Measurements from ENCODE around the gene SLC22A6. TPM values are rescaled to one million over a fixed set of nuclear protein-coding genes. Genes with fewer than 3 reads are reported as not detected.
"Not testable (repeated sequence)": the region's sequence is repeated elsewhere in the genome, so short reads cannot be mapped to it uniquely, and the experiment has no call there.

SLC22A6 gene
- total RNA-seq, 1 donor from 2014 or later, result not detected

DNA sequence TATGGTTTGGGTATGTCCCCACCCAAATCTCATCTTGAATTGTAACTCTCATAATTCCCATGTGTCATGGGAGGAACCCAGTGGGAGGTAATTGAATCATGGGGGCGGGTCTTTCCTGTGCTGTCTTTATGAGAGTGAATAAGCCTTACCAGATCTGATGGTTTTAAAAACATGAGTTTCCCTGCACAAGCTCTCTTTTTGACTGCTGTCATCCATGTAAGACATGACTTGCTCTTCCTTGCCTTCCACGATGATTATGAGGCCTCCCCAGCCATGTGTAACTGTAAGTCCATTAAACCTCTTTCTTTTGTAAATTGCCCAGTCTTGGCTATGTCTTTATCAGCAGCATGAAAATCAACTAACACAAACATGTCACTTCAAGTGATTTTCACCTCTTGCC, 47.2 kb downstream of the SLC22A6 start:
- DNase-seq (ENCODE audit: low spot score); H3K4me1 Mint-ChIP-seq (ENCODE audit: low read depth); H3K4me3 Mint-ChIP-seq (ENCODE audit: low read depth); H3K36me3 Mint-ChIP-seq (ENCODE audit: low read depth); intact Hi-C loops (cut with micrococcal nuclease); H3K9me3 Mint-ChIP-seq; H3K27me3 Mint-ChIP-seq (ENCODE audit: low read depth); H3K27ac Mint-ChIP-seq: not testable (repeated sequence)

DNA sequence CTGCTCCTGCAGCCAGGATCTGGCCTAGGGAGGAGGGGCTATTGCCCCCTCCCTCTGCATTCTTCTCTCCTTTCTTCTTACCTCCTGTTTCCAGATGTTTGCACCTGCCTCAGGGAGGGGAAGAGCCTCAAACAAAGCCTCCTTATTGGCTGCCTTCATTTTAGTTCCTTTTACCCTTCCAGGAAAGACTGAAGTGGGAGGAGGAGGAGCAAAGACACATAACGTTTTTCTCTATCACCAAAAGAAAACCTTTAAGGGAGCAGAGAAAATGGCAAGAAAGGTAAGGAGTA, 50.3 kb downstream of the SLC22A6 start:
- no peak for DNase-seq (ENCODE audit: low spot score)
- no peak overlapping the region for H3K27ac Mint-ChIP-seq

DNA sequence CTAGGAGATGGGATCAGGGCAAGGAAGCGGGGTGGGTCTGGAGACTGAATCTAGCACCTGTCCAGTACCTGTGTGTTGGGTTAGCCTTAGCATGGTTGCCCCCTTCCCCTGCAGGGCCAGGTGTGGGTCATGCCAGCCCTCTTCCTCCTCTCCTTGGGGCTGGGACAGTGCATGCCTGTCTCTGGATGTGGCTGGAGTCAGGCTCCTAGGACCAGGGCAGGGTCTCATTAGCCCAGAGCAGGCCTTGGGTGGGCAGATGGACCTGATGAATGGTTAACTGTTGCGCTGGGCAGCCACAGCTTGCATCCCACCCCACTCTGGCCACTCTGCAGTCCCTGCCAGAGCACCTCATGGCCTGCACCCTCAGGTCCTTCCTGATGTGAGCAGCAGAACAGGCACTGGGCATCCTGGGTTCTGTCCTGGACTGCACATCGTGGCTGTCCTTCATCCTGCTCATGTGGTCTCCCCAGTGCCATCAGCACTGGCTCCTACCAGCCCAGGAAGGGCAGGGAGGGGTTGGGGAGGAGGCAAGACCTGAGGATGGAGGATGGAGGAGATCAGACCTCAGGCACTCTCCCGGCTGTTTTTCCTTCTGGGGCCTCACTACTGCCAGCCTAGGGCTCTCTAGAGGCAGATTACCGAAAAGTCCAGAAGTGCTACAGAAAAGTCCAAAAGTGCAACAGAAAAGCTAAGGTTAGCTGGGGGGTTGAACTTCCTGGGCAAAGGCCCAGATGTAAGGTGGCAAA, 50.8 kb downstream of the SLC22A6 start:
- peaks cover 9% of the 10 kb centered on the region for H3K9me3 Mint-ChIP-seq
- no peaks in the 10 kb centered on the region for H3K36me3 Mint-ChIP-seq (ENCODE audit: low read depth)
- peaks cover 8% of the 10 kb centered on the region for H3K4me1 Mint-ChIP-seq (ENCODE audit: low read depth)
- H3K27me3 Mint-ChIP-seq (ENCODE audit: low read depth), result peaks cover 27% of the 10 kb centered on the region
- no peak overlapping the region for H3K27ac Mint-ChIP-seq
- DNase-seq (ENCODE audit: low spot score), result no peak
- no peak overlapping the region for H3K4me3 Mint-ChIP-seq (ENCODE audit: low read depth)
- intact Hi-C loops (cut with micrococcal nuclease), result no loop called here

More for the DNA sequence above, 50.3 kb downstream of the SLC22A6 start:
- H3K4me1 Mint-ChIP-seq (ENCODE audit: low read depth), result peaks cover 8% of the 10 kb centered on the region
- intact Hi-C loops (cut with micrococcal nuclease), result no loop called here
- peaks cover 9% of the 10 kb centered on the region for H3K9me3 Mint-ChIP-seq
- H3K4me3 Mint-ChIP-seq (ENCODE audit: low read depth), result no peak overlapping the region
- H3K36me3 Mint-ChIP-seq (ENCODE audit: low read depth), result no peaks in the 10 kb centered on the region
- peaks cover 23% of the 10 kb centered on the region for H3K27me3 Mint-ChIP-seq (ENCODE audit: low read depth)

DNA sequence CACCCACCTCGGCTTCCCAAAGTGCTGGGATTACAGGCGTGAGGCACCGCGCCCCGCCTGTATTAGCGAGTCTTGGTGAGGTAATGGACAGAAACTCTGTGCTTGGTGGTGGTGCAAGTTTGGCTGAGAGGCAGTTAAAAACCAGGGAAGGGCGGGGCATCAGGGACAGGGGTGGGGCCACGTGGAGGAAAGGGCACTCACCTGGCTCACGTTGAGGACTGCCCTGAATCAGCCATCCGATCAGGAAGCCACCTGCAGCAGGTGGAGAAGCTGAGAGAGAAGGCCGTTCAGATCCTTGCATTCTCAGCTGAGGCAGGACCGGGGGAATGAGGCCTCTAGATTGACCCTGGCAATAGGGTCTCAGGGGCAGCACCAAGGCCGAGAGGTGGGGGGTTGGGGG, 51.5 kb downstream of the SLC22A6 start:
- DNase-seq (ENCODE audit: low spot score), result no peak
- H3K4me3 Mint-ChIP-seq (ENCODE audit: low read depth), result no peak overlapping the region
- H3K27ac Mint-ChIP-seq, result no peak overlapping the region
- peaks cover 9% of the 10 kb centered on the region for H3K9me3 Mint-ChIP-seq
- no peaks in the 10 kb centered on the region for H3K36me3 Mint-ChIP-seq (ENCODE audit: low read depth)
- intact Hi-C loops (cut with micrococcal nuclease), result no loop called here
- peaks cover 8% of the 10 kb centered on the region for H3K4me1 Mint-ChIP-seq (ENCODE audit: low read depth)
- peaks cover 33% of the 10 kb centered on the region for H3K27me3 Mint-ChIP-seq (ENCODE audit: low read depth)

DNA sequence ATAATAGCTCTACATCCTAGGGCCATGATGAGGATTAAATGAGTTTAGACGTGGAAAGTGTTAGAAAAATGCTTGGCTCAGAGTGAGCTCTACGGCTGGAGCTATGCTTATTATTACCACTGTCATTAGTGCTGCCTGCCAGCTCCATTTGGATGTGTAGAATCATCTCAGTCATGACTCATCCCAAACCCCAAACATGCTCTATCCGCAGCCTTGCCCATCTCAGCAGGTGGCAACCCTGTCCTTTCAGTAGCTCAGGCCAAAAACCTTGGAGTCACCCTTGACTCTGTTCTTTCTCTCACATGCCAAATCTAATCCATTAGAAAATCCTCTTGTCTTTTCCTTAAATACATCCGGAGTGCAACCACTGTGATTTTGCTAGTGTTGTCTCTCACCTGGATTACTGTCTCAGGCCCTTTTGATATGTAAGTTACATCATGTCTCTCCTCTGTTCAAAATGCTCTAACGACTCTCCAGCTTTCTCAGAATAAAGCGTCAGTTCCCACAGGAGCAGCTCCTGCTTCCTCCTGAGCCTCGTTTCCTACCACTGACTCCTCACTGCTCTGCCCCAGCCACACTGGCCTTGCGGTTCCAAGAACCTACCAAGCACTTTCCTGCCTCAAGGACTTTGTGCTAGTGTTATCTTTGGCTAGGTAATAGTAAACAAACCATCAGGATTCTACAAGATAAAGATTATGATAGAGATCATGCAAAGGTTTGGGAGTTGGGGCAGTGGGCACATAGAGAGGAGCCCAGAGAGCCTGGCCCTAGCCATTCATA, 53.1 kb downstream of the SLC22A6 start:
- Mint-ChIP-seq H3K4me3 (ENCODE audit: low read depth) (no peak overlapping the region), H3K4me1 (ENCODE audit: low read depth) (no peaks in the 10 kb centered on the region), H3K36me3 (ENCODE audit: low read depth) (no peaks in the 10 kb centered on the region), H3K9me3 (no peaks in the 10 kb centered on the region), H3K27me3 (ENCODE audit: low read depth) (peaks cover 44% of the 10 kb centered on the region), H3K27ac (no peak overlapping the region)
- DNase-seq (ENCODE audit: low spot score), result no peak
- intact Hi-C loops (cut with micrococcal nuclease), result no loop called here

DNA sequence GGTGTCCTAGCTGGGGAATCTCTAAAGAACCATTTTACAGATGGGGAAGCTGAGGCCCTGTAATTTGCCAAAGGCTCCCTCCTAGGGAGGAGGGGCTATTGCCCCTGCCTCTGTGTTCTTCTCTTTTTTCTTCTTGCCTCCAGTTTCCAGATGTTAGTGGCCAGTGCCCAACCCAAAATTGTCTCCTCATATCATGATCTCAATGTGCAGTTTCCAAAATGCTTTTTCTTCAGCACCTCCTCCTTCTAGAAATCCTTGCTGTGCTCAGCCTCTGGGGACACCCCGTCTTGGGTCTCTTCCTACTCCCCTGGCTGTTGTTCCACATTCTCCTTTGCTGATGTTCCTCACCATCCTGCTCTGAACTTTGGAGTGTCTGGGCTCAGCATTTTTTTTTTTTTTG, 54.1 kb downstream of the SLC22A6 start:
- intact Hi-C loops (cut with micrococcal nuclease), result no loop called here
- DNase-seq (ENCODE audit: low spot score), result no peak
- no peak overlapping the region for H3K4me3 Mint-ChIP-seq (ENCODE audit: low read depth)
- peaks cover under 1% of the 10 kb centered on the region for H3K4me1 Mint-ChIP-seq (ENCODE audit: low read depth)
- H3K27ac Mint-ChIP-seq, result no peak overlapping the region
- H3K36me3 Mint-ChIP-seq (ENCODE audit: low read depth), result no peaks in the 10 kb centered on the region
- no peaks in the 10 kb centered on the region for H3K9me3 Mint-ChIP-seq
- H3K27me3 Mint-ChIP-seq (ENCODE audit: low read depth), result peaks cover 51% of the 10 kb centered on the region

DNA sequence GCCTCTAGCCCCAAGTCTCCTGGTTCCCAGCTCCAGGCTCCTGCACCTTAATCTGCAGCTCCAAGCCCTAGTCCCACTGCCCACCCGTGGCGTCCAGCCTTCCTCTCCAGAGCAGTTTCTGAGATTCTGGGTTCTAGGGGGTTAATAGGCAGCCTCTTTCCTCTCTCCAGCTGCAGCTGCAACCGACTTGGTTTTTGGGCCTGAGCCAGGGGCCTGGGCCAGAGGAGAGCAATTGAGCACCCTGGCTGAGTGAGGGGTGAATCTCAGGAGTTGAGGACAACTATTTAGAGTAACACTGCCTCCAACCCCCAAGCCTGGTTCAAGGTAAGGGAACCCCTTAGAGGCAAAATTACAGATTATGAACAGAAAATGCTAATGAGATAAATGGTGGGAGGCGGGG, 54.6 kb downstream of the SLC22A6 start:
- peaks cover 5% of the 10 kb centered on the region for H3K4me1 Mint-ChIP-seq (ENCODE audit: low read depth)
- H3K9me3 Mint-ChIP-seq, result no peaks in the 10 kb centered on the region
- H3K4me3 Mint-ChIP-seq (ENCODE audit: low read depth), result no peak overlapping the region
- intact Hi-C loops (cut with micrococcal nuclease), result no loop called here
- peaks cover 56% of the 10 kb centered on the region for H3K27me3 Mint-ChIP-seq (ENCODE audit: low read depth)
- H3K36me3 Mint-ChIP-seq (ENCODE audit: low read depth), result no peaks in the 10 kb centered on the region
- no peak for DNase-seq (ENCODE audit: low spot score)
- no peak overlapping the region for H3K27ac Mint-ChIP-seq

DNA sequence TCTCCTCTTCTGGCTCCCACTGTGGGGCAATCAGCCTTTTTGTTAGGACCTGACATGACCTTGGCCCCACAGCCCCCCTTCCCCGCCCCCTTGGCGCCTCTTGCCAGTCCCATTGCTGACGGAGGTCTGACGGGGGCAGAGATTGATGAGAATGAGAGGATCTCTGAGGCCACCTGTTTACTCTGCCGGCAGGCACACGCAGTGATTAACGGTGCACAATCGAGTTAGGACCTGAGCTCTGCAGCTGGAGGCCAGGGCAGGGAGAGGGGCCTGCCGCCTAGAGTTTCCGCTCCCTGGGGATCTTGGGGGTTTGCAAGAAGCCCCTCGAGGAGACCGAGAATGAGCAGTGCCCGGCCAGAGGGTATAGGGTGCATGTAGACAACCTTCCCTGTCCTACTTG, 56.8 kb downstream of the SLC22A6 start:
- intact Hi-C loops (cut with micrococcal nuclease), result loop anchor here (10.0 kb wide), 1 partner anchor 1423 kb away; the partner anchor contains the start of gene LRRC10B
- H3K27me3 Mint-ChIP-seq (ENCODE audit: low read depth), result peaks cover 71% of the 10 kb centered on the region
- H3K4me3 Mint-ChIP-seq (ENCODE audit: low read depth), result no peak overlapping the region
- no peak overlapping the region for H3K27ac Mint-ChIP-seq
- no peak for DNase-seq (ENCODE audit: low spot score)
- H3K9me3 Mint-ChIP-seq, result no peaks in the 10 kb centered on the region
- peaks cover 7% of the 10 kb centered on the region for H3K4me1 Mint-ChIP-seq (ENCODE audit: low read depth)
- no peaks in the 10 kb centered on the region for H3K36me3 Mint-ChIP-seq (ENCODE audit: low read depth)

DNA sequence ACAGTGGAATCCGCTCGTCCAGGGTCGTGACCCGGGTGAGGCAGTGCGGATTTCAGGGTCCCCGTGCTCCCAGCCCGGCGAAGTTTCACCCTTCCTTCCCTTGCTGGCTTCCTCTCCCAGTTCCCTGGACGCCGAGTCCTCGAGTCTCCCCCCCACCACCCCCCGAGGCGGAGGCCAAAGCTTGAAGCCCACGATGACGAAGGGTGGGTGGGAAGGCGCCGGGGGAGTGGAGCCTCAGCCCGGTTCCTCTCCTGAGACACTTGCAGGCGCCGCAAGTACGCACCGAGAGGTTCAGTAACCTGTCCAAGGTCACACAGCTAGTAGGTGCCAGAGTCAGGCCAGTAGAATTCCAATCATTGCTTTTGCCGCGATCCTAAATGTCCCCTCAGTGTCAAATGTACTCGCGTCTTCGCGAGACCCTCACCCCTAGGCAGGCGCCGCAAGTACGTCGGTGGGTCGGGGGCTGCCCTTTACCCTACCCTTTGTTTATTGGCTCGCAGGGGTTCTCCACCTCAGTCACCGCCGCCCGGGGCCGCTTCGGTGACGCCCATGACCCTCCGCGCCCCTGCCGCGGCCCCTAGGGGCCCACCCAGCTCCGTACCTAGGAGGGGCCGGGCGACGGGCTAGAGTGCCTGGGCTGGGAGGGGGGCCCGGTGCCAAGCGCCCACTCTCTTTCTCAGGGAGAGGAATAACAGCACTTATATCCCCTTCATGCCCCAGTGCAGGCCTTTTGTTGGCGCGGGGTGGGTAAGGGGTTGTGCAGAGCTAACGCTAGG, 57.9 kb downstream of the SLC22A6 start:
- Mint-ChIP-seq H3K27ac (no peak overlapping the region), H3K4me3 (ENCODE audit: low read depth) (no peak overlapping the region), H3K4me1 (ENCODE audit: low read depth) (peaks cover 9% of the 10 kb centered on the region), H3K9me3 (no peaks in the 10 kb centered on the region), H3K27me3 (ENCODE audit: low read depth) (peaks cover 80% of the 10 kb centered on the region), H3K36me3 (ENCODE audit: low read depth) (no peaks in the 10 kb centered on the region)
- intact Hi-C loops (cut with micrococcal nuclease), result loop anchor here (10.0 kb wide), 1 partner anchor 1422 kb away; the partner anchor contains the start of gene LRRC10B
- DNase-seq (ENCODE audit: low spot score), result no peak

Other genes with a start within 250 kb of the SLC22A6 start
- 7.3 and 9.3 TPM in 2 replicates for gene ZBTB3, start 230.8 kb downstream of the SLC22A6 start, total RNA-seq
- gene POLR2G, start 223.4 kb downstream of the SLC22A6 start, total RNA-seq, result 122 and 128 TPM in 2 replicates
- 17.6 and 21.0 TPM in 2 replicates for gene TAF6L, start 213.6 kb downstream of the SLC22A6 start, total RNA-seq
- 34.6 and 35.9 TPM in 2 replicates for gene TMEM179B, start 197.6 kb downstream of the SLC22A6 start, total RNA-seq
- gene TMEM223, start 193.0 kb downstream of the SLC22A6 start, total RNA-seq, result 13.4 and 14.0 TPM in 2 replicates
- 134 and 139 TPM in 2 replicates for gene NXF1, start 179.5 kb downstream of the SLC22A6 start, total RNA-seq
- 37.4 and 41.9 TPM in 2 replicates for gene STX5, start 152.9 kb downstream of the SLC22A6 start, total RNA-seq
- 1.2 TPM in 1 of 2 replicates, not detected in the other for gene TEX54, start 152.1 kb downstream of the SLC22A6 start, total RNA-seq
- gene WDR74, start 145.4 kb downstream of the SLC22A6 start, total RNA-seq, result 109 and 112 TPM in 2 replicates
- gene SLC3A2, start 104.1 kb downstream of the SLC22A6 start, total RNA-seq, result 245 and 286 TPM in 2 replicates
- not detected in 2 replicates for gene CHRM1, start 63.6 kb downstream of the SLC22A6 start, total RNA-seq
- not detected in 2 replicates for gene SLC22A8, start 30.9 kb upstream of the SLC22A6 start, total RNA-seq
- not detected in 2 replicates for gene SLC22A24, start 159.3 kb upstream of the SLC22A6 start, total RNA-seq